RWPE2 (cell line): ENCODE results near the gene RGS9BP.

Experiments used
- ATAC-seq: fragments of 200-7000 bp; cut with Tn5 transposase; 3 replicates; pipeline ENCODE4 v1.9.1; 2021; ENCODE audit warnings: low read depth
- DNase-seq: peaks from one replicate; pipeline ENCODE4 v3.0.0-alpha.2; 2020; ENCODE audit warnings: low spot score
- H3K27ac ChIP-seq: fragments of 450-650 bp; 2 replicates; pipeline ENCODE4 v1.5.1; 2017; ENCODE audit warnings: mild to moderate bottlenecking; ENCODE audit not compliant: poor library complexity, severe bottlenecking
- H3K27me3 ChIP-seq: fragments of 250-450 bp; sonication (Bioruptor Pico); 2 replicates; pipeline ENCODE4 v1.5.1; 2021; ENCODE audit warnings: mild to moderate bottlenecking, moderate library complexity; ENCODE audit not compliant: insufficient read depth, poor library complexity, severe bottlenecking
- H3K36me3 ChIP-seq: fragments of 250-450 bp; sonication (Bioruptor Pico); 2 replicates; pipeline ENCODE4 v1.5.1; 2020; ENCODE audit warnings: low read depth, mild to moderate bottlenecking, moderate library complexity
- H3K4me1 ChIP-seq: fragments of 250-450 bp; sonication (Bioruptor Pico); 2 replicates; pipeline ENCODE4 v1.5.1; 2021; ENCODE audit warnings: mild to moderate bottlenecking, moderate library complexity; ENCODE audit not compliant: insufficient read depth, poor library complexity, severe bottlenecking
- H3K4me3 ChIP-seq: fragments of 250-450 bp; sonication (Bioruptor Pico); 2 replicates; pipeline ENCODE4 v1.5.1; 2021; ENCODE audit warnings: mild to moderate bottlenecking, moderate library complexity; ENCODE audit not compliant: severe bottlenecking
- H3K9me3 ChIP-seq: fragments of 250-450 bp; sonication (Bioruptor Pico); 2 replicates; pipeline ENCODE4 v1.5.1; 2021; ENCODE audit warnings: mild to moderate bottlenecking, moderate library complexity; ENCODE audit not compliant: severe bottlenecking
- CTCF ChIP-seq: fragments of 450-650 bp; IDR thresholded peaks from one replicate; pipeline ENCODE4 v1.5.1; 2017; ENCODE audit warnings: mild to moderate bottlenecking, moderate library complexity; ENCODE audit not compliant: poor library complexity, severe bottlenecking

The RGS9BP gene

GRCh38 chr19:32637480-32637879, 38.2 kb upstream of the RGS9BP start:
- TF ChIP-seq CTCF = no peak
- peaks cover 27% of the 10 kb centered on the region for H3K36me3 ChIP-seq
- no peak for ATAC-seq
- no peak overlapping the region for H3K27ac ChIP-seq
- H3K4me1 ChIP-seq = no peaks in the 10 kb centered on the region
- no peak overlapping the region for H3K4me3 ChIP-seq
- DNase-seq = no peak
- no peaks in the 10 kb centered on the region for H3K9me3 ChIP-seq
- H3K27me3 ChIP-seq = no peaks in the 10 kb centered on the region

- Histone ChIP-seq H3K9me3 (no peaks in the 10 kb centered on the region), H3K36me3 (peaks cover 37% of the 10 kb centered on the region), H3K4me3 (no peak overlapping the region), H3K27ac (no peak overlapping the region), H3K4me1 (no peaks in the 10 kb centered on the region), H3K27me3 (no peaks in the 10 kb centered on the region)
- no peak for DNase-seq
- TF ChIP-seq CTCF = no peak
- ATAC-seq = no peak
Measured at GRCh38 chr19:32638625-32639024, 37.0 kb upstream of the RGS9BP start.

- Histone ChIP-seq H3K4me3 (no peak overlapping the region), H3K27me3 (no peaks in the 10 kb centered on the region), H3K27ac (no peak overlapping the region), H3K4me1 (no peaks in the 10 kb centered on the region), H3K36me3 (peaks cover 64% of the 10 kb centered on the region), H3K9me3 (no peaks in the 10 kb centered on the region)
- no peak for TF ChIP-seq CTCF
- DNase-seq (no peak), ATAC-seq (no peak)
Measured at GRCh38 chr19:32642771-32643170, 32.9 kb upstream of the RGS9BP start.

- H3K36me3 ChIP-seq = peaks cover 50% of the 10 kb centered on the region
- ATAC-seq = no peak
Measured at GRCh38 chr19:32646556-32646955, 29.1 kb upstream of the RGS9BP start.

More at GRCh38 chr19:32646556-32646955, 29.1 kb upstream of the RGS9BP start:
- no peak for TF ChIP-seq CTCF
- no peak for DNase-seq
- H3K4me3 ChIP-seq = no peak overlapping the region
- H3K9me3 ChIP-seq = no peaks in the 10 kb centered on the region
- H3K27ac ChIP-seq = no peak overlapping the region
- no peaks in the 10 kb centered on the region for H3K27me3 ChIP-seq
- no peaks in the 10 kb centered on the region for H3K4me1 ChIP-seq
